GM12864 (cell line): ENCODE results near the gene RIT2.

Experiments used
- DNase-seq: peaks from one replicate; pipeline ENCODE4 v3.0.0-alpha.2; 2011; ENCODE audit warnings: low read depth
- H3K4me3 ChIP-seq: 2 replicates; pipeline ENCODE4 v1.5.1; 2011; ENCODE audit warnings: mild to moderate bottlenecking, low read depth, low read length, control low read depth
- CTCF ChIP-seq: IDR thresholded peaks from 2 replicates; pipeline ENCODE4 v1.5.1; 2011; ENCODE audit warnings: low read depth, mild to moderate bottlenecking, moderate library complexity, low read length, control low read depth, inconsistent platforms; ENCODE audit errors: missing control alignments

Gene RIT2

GRCh38 chr18:43108469-43108868, 7.0 kb downstream of the RIT2 start:
- DNase-seq = no peak
- no peak overlapping the region for H3K4me3 ChIP-seq
- TF ChIP-seq CTCF = no peak

- DNase-seq = no peak
- no peak overlapping the region for H3K4me3 ChIP-seq
- no peak for TF ChIP-seq CTCF
Measured at GRCh38 chr18:43093646-43094045, 21.8 kb downstream of the RIT2 start.

- no peak for TF ChIP-seq CTCF
- H3K4me3 ChIP-seq = no peak overlapping the region
- no peak for DNase-seq
Measured at GRCh38 chr18:43092539-43092938, 22.9 kb downstream of the RIT2 start.

GRCh38 chr18:43081396-43081795, 34.1 kb downstream of the RIT2 start:
- no peak for DNase-seq
- TF ChIP-seq CTCF = no peak
- no peak overlapping the region for H3K4me3 ChIP-seq

- no peak for DNase-seq
- TF ChIP-seq CTCF = no peak
- no peak overlapping the region for H3K4me3 ChIP-seq
Measured at GRCh38 chr18:43080671-43081070, 34.8 kb downstream of the RIT2 start.

GRCh38 chr18:43079422-43079821, 36.1 kb downstream of the RIT2 start:
- TF ChIP-seq CTCF = no peak
- H3K4me3 ChIP-seq = no peak overlapping the region
- no peak for DNase-seq

- H3K4me3 ChIP-seq = no peak overlapping the region
- no peak for DNase-seq
- TF ChIP-seq CTCF = no peak
Measured at GRCh38 chr18:43078478-43079092, 36.9 kb downstream of the RIT2 start.
